ENCODE measurements around the gene NOG. TPM values are rescaled to one million over a fixed set of nuclear protein-coding genes. Genes with fewer than 3 reads are reported as not detected.

Gene NOG
- 0.25 TPM for total RNA-seq (2021; ENCODE audit: unreplicated experiment)
- polyA plus RNA-seq (2012): 0.17 TPM in 2 replicates
- percentile 17 among the genes with signal in this experiment for Bru-seq, nascent RNA
- BruChase-seq, experiment 1, labeled RNA remaining after a 6-hour chase: not detected
- percentile 29 among the genes with signal in this experiment for BruChase-seq, experiment 2, labeled RNA remaining after a 2-hour chase
- long read RNA-seq, partial matches to known transcripts: 0 of 2 reads
- long read RNA-seq, other reads (novel, unspliced or antisense): 0 of 2 reads

DNA sequence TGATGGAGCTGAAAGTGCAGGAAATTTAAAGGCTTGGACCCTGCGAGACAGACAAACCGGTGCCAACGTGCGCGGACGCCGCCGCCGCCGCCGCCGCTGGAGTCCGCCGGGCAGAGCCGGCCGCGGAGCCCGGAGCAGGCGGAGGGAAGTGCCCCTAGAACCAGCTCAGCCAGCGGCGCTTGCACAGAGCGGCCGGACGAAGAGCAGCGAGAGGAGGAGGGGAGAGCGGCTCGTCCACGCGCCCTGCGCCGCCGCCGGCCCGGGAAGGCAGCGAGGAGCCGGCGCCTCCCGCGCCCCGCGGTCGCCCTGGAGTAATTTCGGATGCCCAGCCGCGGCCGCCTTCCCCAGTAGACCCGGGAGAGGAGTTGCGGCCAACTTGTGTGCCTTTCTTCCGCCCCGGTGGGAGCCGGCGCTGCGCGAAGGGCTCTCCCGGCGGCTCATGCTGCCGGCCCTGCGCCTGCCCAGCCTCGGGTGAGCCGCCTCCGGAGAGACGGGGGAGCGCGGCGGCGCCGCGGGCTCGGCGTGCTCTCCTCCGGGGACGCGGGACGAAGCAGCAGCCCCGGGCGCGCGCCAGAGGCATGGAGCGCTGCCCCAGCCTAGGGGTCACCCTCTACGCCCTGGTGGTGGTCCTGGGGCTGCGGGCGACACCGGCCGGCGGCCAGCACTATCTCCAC, at the start of gene NOG:
NOG (plus strand) TSS at position 54 of the 674 bp plus-strand sequence; CDS start at position 579, 525 bp downstream.
- Histone ChIP-seq H3K27ac (ENCODE audit: low read depth, low read length) (peak within 1 kb of the TSS; percentile 19; the same call in 1 of the 2 replicates), H3K36me3 (ENCODE audit: control insufficient read depth in 1 of 2, insufficient read depth in 2 of 2, low read length in 2 of 2) (no peaks in the 10 kb centered on the region), H3K4me3 (replicated peaks in 1 of 2; ENCODE audit: low read depth in 1 of 2, low read length in 2 of 2) (peak within 1 kb of the TSS; percentile 60 to 71), H3K9ac (ENCODE audit: low read length) (peak within 1 kb of the TSS; percentile 55), H3K9me3 (ENCODE audit: control insufficient read depth in 1 of 2, insufficient read depth in 1 of 2, low read depth in 1 of 2, low read length in 2 of 2) (no peaks in the 10 kb centered on the region), H3K4me2 (ENCODE audit: low read length) (peak within 1 kb of the TSS; percentile 99), H3K4me1 (ENCODE audit: control insufficient read depth in 1 of 2, insufficient read depth in 2 of 2, low read length in 2 of 2) (peaks cover 5 to 21% of the 10 kb centered on the region in 2 experiments; a peak in 2 of 4 replicates), H3K27me3 (ENCODE audit: insufficient read depth, low read length) (peaks cover 35% of the 10 kb centered on the region; the same call in 1 of the 2 replicates), H4K20me1 (ENCODE audit: insufficient read depth) (no peaks in the 10 kb centered on the region), H2AFZ (ENCODE audit: low read depth, low read length, poor library complexity, severe bottlenecking) (peak within 1 kb of the TSS; percentile 95), H3K9me2 (ENCODE audit: insufficient read depth) (no peaks in the 10 kb centered on the region), H3K79me2 (ENCODE audit: insufficient read depth, low read length) (no peaks in the 10 kb centered on the region)
- ChIA-PET CTCF (interaction anchor here (0.8 to 6.0 kb wide), 14 partner anchors 9 to 453 kb away, joined by 3 to 145 read pairs (median 6); no protein-coding TSS in a partner anchor), RAD21 (ENCODE audit: low non-redundant PET in 1 of 2, low total read pairs in 2 of 2, uncharacterized antibody in 2 of 2, unreplicated experiment in 2 of 2) (interaction anchor here (0.6 to 4.2 kb wide), 12 partner anchors 29 to 186 kb away, joined by 3 to 46 read pairs (median 4); no protein-coding TSS in a partner anchor), POLR2A (interaction anchor here (1.1 to 1.4 kb wide), 2 partner anchors 15 to 105 kb away, joined by 3 to 5 read pairs; no protein-coding TSS in a partner anchor)
- DNase-seq (ENCODE audit: low read depth, low spot score) (no peak), ATAC-seq (peak; percentile 66)
- intact Hi-C loops (cut with micrococcal nuclease): loop anchor here (2.0 kb wide), 1 partner anchor 61 kb away; no protein-coding TSS in a partner anchor
- no TSS peak for BruUV-seq (replicated peaks)
- TF ChIP-seq SRF (IDR thresholded peaks at IDR 0.05; ENCODE audit: low read depth) (no peak), EGR1 (IDR thresholded peaks at IDR 0.05; ENCODE audit: low read depth) (no peak), CBX3 (IDR thresholded peaks at IDR 0.05; ENCODE audit: low read depth) (no peak), RAD21 (IDR thresholded peaks at IDR 0.05; ENCODE audit: low read depth) (no peak), YY1 (IDR thresholded peaks at IDR 0.05; ENCODE audit: extremely low read depth, insufficient replicate concordance, low read depth, low read length) (no peak), ZFX (IDR thresholded peaks at IDR 0.05) (peak; percentile 47; the same call in 1 of the 2 replicates), SP1 (IDR thresholded peaks at IDR 0.05; ENCODE audit: low read depth) (no peak), POLR2A (IDR thresholded peaks at IDR 0.05; ENCODE audit: borderline replicate concordance, extremely low read depth, insufficient read depth, insufficient read length) (no peak), FOSL1 (IDR thresholded peaks at IDR 0.05; ENCODE audit: low read depth) (no peak), POLR2AphosphoS5 (IDR thresholded peaks at IDR 0.05; ENCODE audit: low read depth, low read length) (no peak), EZH2 (IDR thresholded peaks at IDR 0.05) (no peak), EZH2phosphoT487 (IDR thresholded peaks at IDR 0.05; ENCODE audit: borderline replicate concordance) (no peak), JUND (IDR thresholded peaks at IDR 0.05) (no peak)
- TF ChIP-seq, protein P1, sequence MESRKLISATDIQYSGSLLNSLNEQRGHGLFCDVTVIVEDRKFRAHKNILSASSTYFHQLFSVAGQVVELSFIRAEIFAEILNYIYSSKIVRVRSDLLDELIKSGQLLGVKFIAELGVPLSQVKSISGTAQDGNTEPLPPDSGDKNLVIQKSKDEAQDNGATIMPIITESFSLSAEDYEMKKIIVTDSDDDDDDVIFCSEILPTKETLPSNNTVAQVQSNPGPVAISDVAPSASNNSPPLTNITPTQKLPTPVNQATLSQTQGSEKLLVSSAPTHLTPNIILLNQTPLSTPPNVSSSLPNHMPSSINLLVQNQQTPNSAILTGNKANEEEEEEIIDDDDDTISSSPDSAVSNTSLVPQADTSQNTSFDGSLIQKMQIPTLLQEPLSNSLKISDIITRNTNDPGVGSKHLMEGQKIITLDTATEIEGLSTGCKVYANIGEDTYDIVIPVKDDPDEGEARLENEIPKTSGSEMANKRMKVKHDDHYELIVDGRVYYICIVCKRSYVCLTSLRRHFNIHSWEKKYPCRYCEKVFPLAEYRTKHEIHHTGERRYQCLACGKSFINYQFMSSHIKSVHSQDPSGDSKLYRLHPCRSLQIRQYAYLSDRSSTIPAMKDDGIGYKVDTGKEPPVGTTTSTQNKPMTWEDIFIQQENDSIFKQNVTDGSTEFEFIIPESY (IDR thresholded peaks at IDR 0.05; ENCODE audit: extremely low read depth, insufficient replicate concordance, low read length): no peak
- TF ChIP-seq, protein P2, sequence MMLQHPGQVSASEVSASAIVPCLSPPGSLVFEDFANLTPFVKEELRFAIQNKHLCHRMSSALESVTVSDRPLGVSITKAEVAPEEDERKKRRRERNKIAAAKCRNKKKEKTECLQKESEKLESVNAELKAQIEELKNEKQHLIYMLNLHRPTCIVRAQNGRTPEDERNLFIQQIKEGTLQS (IDR thresholded peaks at IDR 0.05): no peak
- TF ChIP-seq, protein P3, sequence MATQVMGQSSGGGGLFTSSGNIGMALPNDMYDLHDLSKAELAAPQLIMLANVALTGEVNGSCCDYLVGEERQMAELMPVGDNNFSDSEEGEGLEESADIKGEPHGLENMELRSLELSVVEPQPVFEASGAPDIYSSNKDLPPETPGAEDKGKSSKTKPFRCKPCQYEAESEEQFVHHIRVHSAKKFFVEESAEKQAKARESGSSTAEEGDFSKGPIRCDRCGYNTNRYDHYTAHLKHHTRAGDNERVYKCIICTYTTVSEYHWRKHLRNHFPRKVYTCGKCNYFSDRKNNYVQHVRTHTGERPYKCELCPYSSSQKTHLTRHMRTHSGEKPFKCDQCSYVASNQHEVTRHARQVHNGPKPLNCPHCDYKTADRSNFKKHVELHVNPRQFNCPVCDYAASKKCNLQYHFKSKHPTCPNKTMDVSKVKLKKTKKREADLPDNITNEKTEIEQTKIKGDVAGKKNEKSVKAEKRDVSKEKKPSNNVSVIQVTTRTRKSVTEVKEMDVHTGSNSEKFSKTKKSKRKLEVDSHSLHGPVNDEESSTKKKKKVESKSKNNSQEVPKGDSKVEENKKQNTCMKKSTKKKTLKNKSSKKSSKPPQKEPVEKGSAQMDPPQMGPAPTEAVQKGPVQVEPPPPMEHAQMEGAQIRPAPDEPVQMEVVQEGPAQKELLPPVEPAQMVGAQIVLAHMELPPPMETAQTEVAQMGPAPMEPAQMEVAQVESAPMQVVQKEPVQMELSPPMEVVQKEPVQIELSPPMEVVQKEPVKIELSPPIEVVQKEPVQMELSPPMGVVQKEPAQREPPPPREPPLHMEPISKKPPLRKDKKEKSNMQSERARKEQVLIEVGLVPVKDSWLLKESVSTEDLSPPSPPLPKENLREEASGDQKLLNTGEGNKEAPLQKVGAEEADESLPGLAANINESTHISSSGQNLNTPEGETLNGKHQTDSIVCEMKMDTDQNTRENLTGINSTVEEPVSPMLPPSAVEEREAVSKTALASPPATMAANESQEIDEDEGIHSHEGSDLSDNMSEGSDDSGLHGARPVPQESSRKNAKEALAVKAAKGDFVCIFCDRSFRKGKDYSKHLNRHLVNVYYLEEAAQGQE (IDR thresholded peaks at IDR 0.05; ENCODE audit: low read depth): no peak
- TF ChIP-seq, protein P4, sequence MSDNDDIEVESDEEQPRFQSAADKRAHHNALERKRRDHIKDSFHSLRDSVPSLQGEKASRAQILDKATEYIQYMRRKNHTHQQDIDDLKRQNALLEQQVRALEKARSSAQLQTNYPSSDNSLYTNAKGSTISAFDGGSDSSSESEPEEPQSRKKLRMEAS (IDR thresholded peaks at IDR 0.05): no peak; the same call in 1 of the 2 replicates
- TF ChIP-seq, protein P5, sequence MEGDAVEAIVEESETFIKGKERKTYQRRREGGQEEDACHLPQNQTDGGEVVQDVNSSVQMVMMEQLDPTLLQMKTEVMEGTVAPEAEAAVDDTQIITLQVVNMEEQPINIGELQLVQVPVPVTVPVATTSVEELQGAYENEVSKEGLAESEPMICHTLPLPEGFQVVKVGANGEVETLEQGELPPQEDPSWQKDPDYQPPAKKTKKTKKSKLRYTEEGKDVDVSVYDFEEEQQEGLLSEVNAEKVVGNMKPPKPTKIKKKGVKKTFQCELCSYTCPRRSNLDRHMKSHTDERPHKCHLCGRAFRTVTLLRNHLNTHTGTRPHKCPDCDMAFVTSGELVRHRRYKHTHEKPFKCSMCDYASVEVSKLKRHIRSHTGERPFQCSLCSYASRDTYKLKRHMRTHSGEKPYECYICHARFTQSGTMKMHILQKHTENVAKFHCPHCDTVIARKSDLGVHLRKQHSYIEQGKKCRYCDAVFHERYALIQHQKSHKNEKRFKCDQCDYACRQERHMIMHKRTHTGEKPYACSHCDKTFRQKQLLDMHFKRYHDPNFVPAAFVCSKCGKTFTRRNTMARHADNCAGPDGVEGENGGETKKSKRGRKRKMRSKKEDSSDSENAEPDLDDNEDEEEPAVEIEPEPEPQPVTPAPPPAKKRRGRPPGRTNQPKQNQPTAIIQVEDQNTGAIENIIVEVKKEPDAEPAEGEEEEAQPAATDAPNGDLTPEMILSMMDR (IDR thresholded peaks at IDR 0.05 in 2 of 3, conservative IDR thresholded peaks at IDR 0.05 in 1 of 3; ENCODE audit: borderline replicate concordance in 1 of 3, insufficient read depth in 1 of 3, low read depth in 2 of 3, low read length in 2 of 3): no peak
